Fibroblast of lung (primary cell): ENCODE measurements around the gene PDE9A.

ENCODE experiments used
- CTCF ChIP-seq, 2 donors: IDR thresholded peaks in 1 of 2; conservative IDR thresholded peaks in 1 of 2; 1 replicate in 1 of 2; 2 replicates in 1 of 2; pipeline ENCODE4 v1.5.1; 2011 to 2012; ENCODE audit warnings: low read length in 2 of 2, control low read depth in 1 of 2, inconsistent platforms in 1 of 2, low read depth in 1 of 2, mild to moderate bottlenecking in 1 of 2
- EZH2 ChIP-seq: IDR thresholded peaks from 2 replicates; pipeline ENCODE4 v1.5.1; 2012; ENCODE audit warnings: low read length, control low read depth, mild to moderate bottlenecking; ENCODE audit errors: missing control alignments

- TF ChIP-seq CTCF (conservative IDR thresholded peaks at IDR 0.05 in 1 of 2, IDR thresholded peaks at IDR 0.05 in 1 of 2; ENCODE audit: low read depth in 1 of 2, low read length in 2 of 2) (no peak), EZH2 (no peak)
Observed at GRCh38 chr21:42684109-42684916, 30.9 kb downstream of the PDE9A start.
